ENCODE measurements around the gene LY6G6D. TPM values are rescaled to one million over a fixed set of nuclear protein-coding genes. Genes with fewer than 3 reads are reported as not detected.
A peak's percentile ranks its signal among the peaks of the same experiment; 100 is the strongest.
"Not testable (repeated sequence)": the region's sequence is repeated elsewhere in the genome, so short reads cannot be mapped to it uniquely, and the experiment has no call there.

Gene LY6G6D
- total RNA-seq, 1 donor: not detected

- H3K4me3 ChIP-seq (ENCODE audit: low read depth, low read length): peak overlapping the region; percentile 98
- no peak for TF ChIP-seq CTCF (IDR thresholded peaks at IDR 0.05; ENCODE audit: insufficient read depth, low read length)
- DNase-seq (ENCODE audit: low read depth): no peak
Observed at GRCh38 chr6:31702405-31702818, 12.7 kb upstream of the LY6G6D start.

GRCh38 chr6:31702819-31703716, 12.1 kb upstream of the LY6G6D start, which contains the start of gene ABHD16A:
ABHD16A (minus strand) TSS chr6:31703324; CDS start chr6:31703281, 43 bp downstream.
- DNase-seq (ENCODE audit: low read depth): peak; percentile 99
- H3K4me3 ChIP-seq (ENCODE audit: low read depth, low read length): peak within 1 kb of the TSS; percentile 98
- no peak for TF ChIP-seq CTCF (IDR thresholded peaks at IDR 0.05; ENCODE audit: insufficient read depth, low read length)

- no peak overlapping the region for H3K4me3 ChIP-seq (ENCODE audit: low read depth, low read length)
- no peak for TF ChIP-seq CTCF (IDR thresholded peaks at IDR 0.05; ENCODE audit: insufficient read depth, low read length)
- no peak for DNase-seq (ENCODE audit: low read depth)
Observed at GRCh38 chr6:31705931-31706330, 9.2 kb upstream of the LY6G6D start.

GRCh38 chr6:31706599-31706998, 8.5 kb upstream of the LY6G6D start, which contains the start of gene LY6G6F:
LY6G6F (plus strand) TSS chr6:31706866; CDS start chr6:31706907, 41 bp downstream.
- DNase-seq (ENCODE audit: low read depth): no peak
- no peak within 1 kb of the TSS for H3K4me3 ChIP-seq (ENCODE audit: low read depth, low read length)
- no peak for TF ChIP-seq CTCF (IDR thresholded peaks at IDR 0.05; ENCODE audit: insufficient read depth, low read length)

GRCh38 chr6:31707701-31708100, 7.4 kb upstream of the LY6G6D start:
- no peak for TF ChIP-seq CTCF (IDR thresholded peaks at IDR 0.05; ENCODE audit: insufficient read depth, low read length)
- no peak for DNase-seq (ENCODE audit: low read depth)
- H3K4me3 ChIP-seq (ENCODE audit: low read depth, low read length): no peak overlapping the region

GRCh38 chr6:31708224-31708623, 6.9 kb upstream of the LY6G6D start:
- TF ChIP-seq CTCF (IDR thresholded peaks at IDR 0.05; ENCODE audit: insufficient read depth, low read length): no peak
- DNase-seq (ENCODE audit: low read depth): no peak
- no peak overlapping the region for H3K4me3 ChIP-seq (ENCODE audit: low read depth, low read length)

- not testable (repeated sequence) for DNase-seq (ENCODE audit: low read depth); H3K4me3 ChIP-seq (ENCODE audit: low read depth, low read length)
Observed at GRCh38 chr6:31709157-31709556, 6.0 kb upstream of the LY6G6D start.

Measured in fibroblast of the aortic adventitia (primary cell).